ENCODE results near the gene STMN3. TPM values are rescaled to one million over a fixed set of nuclear protein-coding genes. Genes with fewer than 3 reads are reported as not detected.

STMN3 gene
- total RNA-seq, 1 experiment from 2014 or later, result 27.9 TPM

- TF ChIP-seq CTCF (IDR thresholded peaks at IDR 0.05; ENCODE audit: insufficient read depth in 1 of 2, low read depth in 1 of 2, low read length in 1 of 2, severe bottlenecking in 1 of 2, unreplicated experiment in 1 of 2), result no peak
- POLR2A ChIA-PET, result interaction anchor here (0.8 to 1.6 kb wide), 8 partner anchors 17 to 206 kb away, joined by 3 to 16 read pairs (median 7); partner anchors contain the start of genes ARFRP1, GMEB2, HELZ2 and PPDPF
- CTCF ChIA-PET, result interaction anchor here (0.6 to 2.1 kb wide), 9 partner anchors 11 to 380 kb away, joined by 3 to 29 read pairs (median 4); partner anchors contain the start of gene GMEB2
- no peak for DNase-seq
- Mint-ChIP-seq H3K4me1 (ENCODE audit: low read depth, unreplicated experiment) (peaks cover 15% of the 10 kb centered on the region), H3K36me3 (ENCODE audit: insufficient read depth, unreplicated experiment) (peaks cover 18% of the 10 kb centered on the region), H3K27ac (ENCODE audit: unreplicated experiment) (peak overlapping the region; percentile 77), H3K4me3 (ENCODE audit: unreplicated experiment) (peak overlapping the region; percentile 86), H3K27me3 (ENCODE audit: insufficient read depth, unreplicated experiment) (no peaks in the 10 kb centered on the region), H3K9me3 (ENCODE audit: unreplicated experiment) (no peaks in the 10 kb centered on the region)
- intact Hi-C loops (cut with micrococcal nuclease; ENCODE audit: unreplicated experiment), result loop anchor here (2.0 kb wide), 1 partner anchor 32 kb away; the partner anchor contains the start of gene GMEB2
- no TSS peak for BruUV-seq (replicated peaks)
- H3K27me3 ChIP-seq (replicated peaks; ENCODE audit: control insufficient read depth, insufficient read depth, low read length), result no peaks in the 10 kb centered on the region
- H3K9me3 ChIP-seq, result no peaks in the 10 kb centered on the region
- H3K4me1 ChIP-seq, result peaks cover 10% of the 10 kb centered on the region
- no peaks in the 10 kb centered on the region; the same call in 1 of the 2 replicates for H3K36me3 ChIP-seq (ENCODE audit: control insufficient read depth, insufficient read depth, low read length)
- H3K4me3 ChIP-seq (ENCODE audit: low read depth, low read length), result peak overlapping the region; percentile 82
Observed at GRCh38 chr20:63658749-63659187, 5.5 kb upstream of the STMN3 start.

- peaks cover 21% of the 10 kb centered on the region for H3K36me3 Mint-ChIP-seq (ENCODE audit: insufficient read depth, unreplicated experiment)
- peak; percentile 96 to 99 for DNase-seq
- H3K4me1 Mint-ChIP-seq (ENCODE audit: low read depth, unreplicated experiment), result peaks cover 15% of the 10 kb centered on the region
- CTCF ChIA-PET, result interaction anchor here (0.6 to 2.1 kb wide), 10 partner anchors 10 to 380 kb away, joined by 3 to 29 read pairs (median 4); partner anchors contain the start of gene GMEB2
- no peaks in the 10 kb centered on the region for H3K27me3 ChIP-seq (replicated peaks; ENCODE audit: control insufficient read depth, insufficient read depth, low read length)
- intact Hi-C loops (cut with micrococcal nuclease; ENCODE audit: unreplicated experiment), result loop anchor here (2.0 kb wide), 1 partner anchor 31 kb away; the partner anchor contains the start of gene GMEB2
- no peaks in the 10 kb centered on the region for H3K9me3 ChIP-seq
- no peaks in the 10 kb centered on the region for H3K9me3 Mint-ChIP-seq (ENCODE audit: unreplicated experiment)
- peak within 1 kb of the TSS; percentile 77 for H3K27ac Mint-ChIP-seq (ENCODE audit: unreplicated experiment)
- no peaks in the 10 kb centered on the region for H3K27me3 Mint-ChIP-seq (ENCODE audit: insufficient read depth, unreplicated experiment)
- no peak for TF ChIP-seq CTCF (IDR thresholded peaks at IDR 0.05; ENCODE audit: insufficient read depth in 1 of 2, low read depth in 1 of 2, low read length in 1 of 2, severe bottlenecking in 1 of 2, unreplicated experiment in 1 of 2)
- BruUV-seq (replicated peaks), result no TSS peak
- H3K4me3 Mint-ChIP-seq (ENCODE audit: unreplicated experiment), result peak within 1 kb of the TSS; percentile 86
- peaks cover 10% of the 10 kb centered on the region for H3K4me1 ChIP-seq
- POLR2A ChIA-PET, result interaction anchor here (0.6 to 1.6 kb wide), 9 partner anchors 16 to 207 kb away, joined by 3 to 16 read pairs (median 4); partner anchors contain the start of genes ARFRP1, GMEB2, HELZ2 and PPDPF
- peak within 1 kb of the TSS; percentile 82 for H3K4me3 ChIP-seq (ENCODE audit: low read depth, low read length)
- no peaks in the 10 kb centered on the region; the same call in 1 of the 2 replicates for H3K36me3 ChIP-seq (ENCODE audit: control insufficient read depth, insufficient read depth, low read length)
Observed at GRCh38 chr20:63657937-63658748, 4.9 kb upstream of the STMN3 start, which contains the start of gene RTEL1. Gene RTEL1 (plus strand): TSS chr20:63658312. CDS start chr20:63659403, 1,091 bp downstream.

- Histone ChIP-seq H3K36me3 (ENCODE audit: control insufficient read depth, insufficient read depth, low read length) (no peaks in the 10 kb centered on the region; the same call in 1 of the 2 replicates), H3K9me3 (no peaks in the 10 kb centered on the region), H3K4me1 (peaks cover 10% of the 10 kb centered on the region), H3K27me3 (replicated peaks; ENCODE audit: control insufficient read depth, insufficient read depth, low read length) (no peaks in the 10 kb centered on the region), H3K4me3 (ENCODE audit: low read depth, low read length) (no peak overlapping the region)
- Mint-ChIP-seq H3K4me3 (ENCODE audit: unreplicated experiment) (peak overlapping the region; percentile 86), H3K27me3 (ENCODE audit: insufficient read depth, unreplicated experiment) (no peaks in the 10 kb centered on the region), H3K4me1 (ENCODE audit: low read depth, unreplicated experiment) (peaks cover 15% of the 10 kb centered on the region), H3K27ac (ENCODE audit: unreplicated experiment) (peak overlapping the region; percentile 77), H3K36me3 (ENCODE audit: insufficient read depth, unreplicated experiment) (peaks cover 21% of the 10 kb centered on the region), H3K9me3 (ENCODE audit: unreplicated experiment) (no peaks in the 10 kb centered on the region)
- intact Hi-C loops (cut with micrococcal nuclease; ENCODE audit: unreplicated experiment), result no loop called here
- TF ChIP-seq CTCF (IDR thresholded peaks at IDR 0.05; ENCODE audit: insufficient read depth in 1 of 2, low read depth in 1 of 2, low read length in 1 of 2, severe bottlenecking in 1 of 2, unreplicated experiment in 1 of 2), result no peak
- DNase-seq, result no peak
- POLR2A ChIA-PET, result interaction anchor here (1.0 to 1.6 kb wide), 3 partner anchors 15 to 208 kb away, joined by 3 to 16 read pairs (median 12); partner anchors contain the start of gene TPD52L2
- CTCF ChIA-PET, result interaction anchor here (0.8 to 2.1 kb wide), 4 partner anchors 9 to 323 kb away, joined by 3 to 29 read pairs (median 4); no protein-coding TSS in a partner anchor
- no TSS peak for BruUV-seq (replicated peaks)
Observed at GRCh38 chr20:63657260-63657936, 4.2 kb upstream of the STMN3 start.

Data from Caco-2 (cell line).